ENCODE data around the gene ITGAD.

The ITGAD gene

DNA sequence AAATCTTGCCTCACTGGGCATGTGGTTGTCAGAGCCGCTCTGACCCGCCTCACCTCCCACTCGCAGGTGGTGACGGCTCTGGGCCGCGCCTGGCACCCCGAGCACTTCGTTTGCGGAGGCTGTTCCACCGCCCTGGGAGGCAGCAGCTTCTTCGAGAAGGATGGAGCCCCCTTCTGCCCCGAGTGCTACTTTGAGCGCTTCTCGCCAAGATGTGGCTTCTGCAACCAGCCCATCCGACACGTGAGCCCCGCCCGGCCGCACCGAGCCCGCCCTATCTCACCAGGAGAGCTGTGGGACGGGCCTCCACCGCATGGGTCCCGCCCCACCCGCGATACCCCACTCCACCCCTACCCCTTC lies 82.8 kb downstream of the ITGAD start:
- no peak for DNase-seq (ENCODE audit: low read depth)
